DOHH2 (cell line): ENCODE measurements around the gene SUPT3H.
"Not testable (repeated sequence)": the region's sequence is repeated elsewhere in the genome, so short reads cannot be mapped to it uniquely, and the experiment has no call there.

Experiments
- H3F3A ChIP-seq: fragments of 200-600 bp; sonication (generic), shearing (Covaris generic); 2 replicates; pipeline ENCODE4 v1.6.0; 2016; ENCODE audit warnings: antibody characterized with exemption, mild to moderate bottlenecking; ENCODE audit not compliant: control insufficient read depth, insufficient read depth
- H3K27ac ChIP-seq: fragments of 200-600 bp; sonication (generic); 2 replicates; pipeline ENCODE4 v1.5.1; 2014; ENCODE audit warnings: low read depth, mild to moderate bottlenecking, low read length, moderate library complexity
- H3K27me3 ChIP-seq: fragments of 200-600 bp; sonication (generic); 2 replicates; pipeline ENCODE4 v1.6.1; 2014; ENCODE audit warnings: mild to moderate bottlenecking, low read length, mixed read lengths; ENCODE audit not compliant: control insufficient read depth
- H3K36me3 ChIP-seq: fragments of 200-600 bp; sonication (generic); 2 replicates; pipeline ENCODE4 v1.6.1; 2014; ENCODE audit warnings: mild to moderate bottlenecking, low read length, moderate library complexity, mixed read lengths; ENCODE audit not compliant: control insufficient read depth
- H3K4me1 ChIP-seq: fragments of 200-600 bp; sonication (generic); 2 replicates; pipeline ENCODE4 v1.6.1; 2014; ENCODE audit warnings: mild to moderate bottlenecking, low read length, mixed read lengths; ENCODE audit not compliant: control insufficient read depth
- H3K4me2 ChIP-seq: fragments of 200-600 bp; sonication (generic); 2 replicates; pipeline ENCODE4 v1.6.0; 2014; ENCODE audit warnings: mild to moderate bottlenecking, low read length, moderate library complexity
- H3K4me3 ChIP-seq: fragments of 200-600 bp; sonication (generic); 2 replicates; pipeline ENCODE4 v1.5.1; 2014; ENCODE audit warnings: mild to moderate bottlenecking, low read length, mixed read lengths
- H3K79me2 ChIP-seq: fragments of 200-600 bp; sonication (generic); 2 replicates; pipeline ENCODE4 v1.6.1; 2014; ENCODE audit warnings: mild to moderate bottlenecking, low read length, mixed read lengths; ENCODE audit not compliant: control insufficient read depth
- H3K9me2 ChIP-seq: fragments of 200-600 bp; sonication (generic); replicated peaks from 2 replicates; pipeline ENCODE4 v1.6.1; 2014; ENCODE audit warnings: mild to moderate bottlenecking, low read length, mixed read lengths; ENCODE audit not compliant: control insufficient read depth
- H3K9me3 ChIP-seq: fragments of 200-600 bp; sonication (generic); 2 replicates; pipeline ENCODE4 v1.6.1; 2014; ENCODE audit warnings: antibody characterized with exemption, low read length, mixed read lengths; ENCODE audit not compliant: control insufficient read depth, insufficient read depth
- H4K20me1 ChIP-seq: fragments of 200-600 bp; sonication (generic); 2 replicates; pipeline ENCODE4 v1.6.0; 2014; ENCODE audit warnings: low read depth, mild to moderate bottlenecking, antibody characterized with exemption, low read length, moderate library complexity; ENCODE audit not compliant: control insufficient read depth, insufficient read depth
- CTCF ChIP-seq: fragments of 200-600 bp; sonication (generic); IDR thresholded peaks from one replicate; pipeline ENCODE4 v1.5.1; 2014; ENCODE audit warnings: antibody characterized with exemption, mild to moderate bottlenecking, low read depth, low read length; ENCODE audit not compliant: poor library complexity, severe bottlenecking
- EZH2phosphoT487 ChIP-seq: fragments of 200-600 bp; sonication (generic); IDR thresholded peaks from 2 replicates; pipeline ENCODE4 v1.6.1; 2017; ENCODE audit warnings: borderline replicate concordance, mild to moderate bottlenecking, antibody characterized with exemption, low read length, moderate library complexity, mixed read lengths

The SUPT3H gene

GRCh38 chr6:44867571-44868334 is 510.0 kb downstream of the SUPT3H start:
- no peak overlapping the region for H3K4me2 ChIP-seq

GRCh38 chr6:44865184-44865583 is 512.5 kb downstream of the SUPT3H start:
- not testable (repeated sequence) for H3K9me3 ChIP-seq, H3K9me2 ChIP-seq, H3K4me2 ChIP-seq, H3K27ac ChIP-seq, H3K27me3 ChIP-seq, H3K4me3 ChIP-seq, H3F3A ChIP-seq, H4K20me1 ChIP-seq, H3K36me3 ChIP-seq, H3K79me2 ChIP-seq, H3K4me1 ChIP-seq

More at GRCh38 chr6:44867571-44868334, 510.0 kb downstream of the SUPT3H start:
- Histone ChIP-seq H3K9me2 (no peaks in the 10 kb centered on the region), H3K36me3 (no peaks in the 10 kb centered on the region), H3K27me3 (no peaks in the 10 kb centered on the region), H3K27ac (no peak overlapping the region), H3F3A (no peaks in the 10 kb centered on the region), H3K4me1 (no peaks in the 10 kb centered on the region), H4K20me1 (no peaks in the 10 kb centered on the region), H3K4me3 (no peak overlapping the region), H3K79me2 (no peaks in the 10 kb centered on the region), H3K9me3 (0 out of 2 replicates have a peak, but pooled peaks cover 2% of the 10 kb centered on the region)
- TF ChIP-seq EZH2phosphoT487 (no peak), CTCF (no peak)

- Histone ChIP-seq H3K9me3 (no peaks in the 10 kb centered on the region), H3K79me2 (no peaks in the 10 kb centered on the region), H3K4me2 (no peak overlapping the region), H3F3A (no peaks in the 10 kb centered on the region), H3K27ac (no peak overlapping the region), H3K27me3 (0 out of 2 replicates have a peak, but pooled peaks cover 2% of the 10 kb centered on the region), H3K36me3 (no peaks in the 10 kb centered on the region), H3K9me2 (no peaks in the 10 kb centered on the region), H4K20me1 (no peaks in the 10 kb centered on the region), H3K4me3 (no peak overlapping the region), H3K4me1 (no peaks in the 10 kb centered on the region)
- TF ChIP-seq CTCF (no peak), EZH2phosphoT487 (no peak)
Measured at GRCh38 chr6:44859901-44860410, 517.8 kb downstream of the SUPT3H start.

GRCh38 chr6:44858998-44859397 is 518.7 kb downstream of the SUPT3H start:
- TF ChIP-seq CTCF (no peak), EZH2phosphoT487 (no peak)
- no peaks in the 10 kb centered on the region for H3K79me2 ChIP-seq
- H3K4me3 ChIP-seq = no peak overlapping the region
- no peaks in the 10 kb centered on the region for H3K4me1 ChIP-seq
- no peaks in the 10 kb centered on the region for H3F3A ChIP-seq
- H3K4me2 ChIP-seq = no peak overlapping the region
- H4K20me1 ChIP-seq = no peaks in the 10 kb centered on the region
- H3K27me3 ChIP-seq = 0 out of 2 replicates have a peak, but pooled peaks cover 2% of the 10 kb centered on the region
- H3K27ac ChIP-seq = no peak overlapping the region
- H3K9me3 ChIP-seq = no peaks in the 10 kb centered on the region
- H3K9me2 ChIP-seq = no peaks in the 10 kb centered on the region
- H3K36me3 ChIP-seq = no peaks in the 10 kb centered on the region
